HepG2 (cell line): Measurements from ENCODE around the gene MYH9. TPM values are rescaled to one million over a fixed set of nuclear protein-coding genes. Genes with fewer than 3 reads are reported as not detected.

ENCODE experiments used
- ATAC-seq: fragments of 200-7000 bp; cut with Tn5 transposase; 3 replicates; pipeline ENCODE4 v1.9.1; 2020; ENCODE audit warnings: mild to moderate bottlenecking, moderate library complexity
- BruUV-seq: library from RNA; stranded (reverse); fragments of 400-500 nt; replicated peaks from 2 replicates; lab custom pipeline; 2021; lab: Mats Ljungman, UMichigan
- CTCF ChIA-PET: fragments of 300-600 bp; formaldehyde crosslinking; extraction: SDS; loops from one replicate; lab custom pipeline; 2021; ENCODE audit warnings: low total read pairs, inconsistent platforms, low intra/inter-chr PET ratio; lab: Yijun Ruan, JAX
- POLR2A ChIA-PET: fragments of 350-600 bp; sonication (Branson Sonifier 250); formaldehyde crosslinking; loops from one replicate; lab custom pipeline; 2020; ENCODE audit warnings: antibody characterized with exemption, inconsistent platforms; lab: Yijun Ruan, JAX
- DNase-seq: peaks from one replicate; pipeline ENCODE4 v3.0.0-alpha.2; 2015; ENCODE audit warnings: low spot score
- FAIRE-seq: peaks from 3 replicates; lab custom pipeline; 2011; peaks lifted over from hg19 to GRCh38; lab: Jason Lieb, UNC
- H2AFZ ChIP-seq: one replicate; pipeline ENCODE4 v1.6.1; 2011; ENCODE audit warnings: low read length, inconsistent platforms
- H3K27ac ChIP-seq: fragments of 300-600 bp; 3 replicates; pipeline ENCODE4 v1.8.0; 2011; ENCODE audit warnings: mixed run types, mild to moderate bottlenecking, mixed read lengths, low read length, inconsistent platforms; ENCODE audit not compliant: insufficient read depth; ENCODE audit errors: extremely low read length
- H3K27me3 ChIP-seq, 2 experiments: fragments of 200-600 bp in 1 of 2; 2 replicates in 1 of 2; 3 replicates in 1 of 2; pipeline versions ENCODE4 v1.6.0 to v1.8.0; 2011; ENCODE audit warnings: low read length in 2 of 2, mild to moderate bottlenecking in 2 of 2, moderate library complexity in 2 of 2, inconsistent platforms in 1 of 2; ENCODE audit not compliant: insufficient read depth in 2 of 2, control insufficient read depth in 1 of 2
- H3K36me3 ChIP-seq, 2 experiments: fragments of 200-600 bp in 1 of 2; replicated peaks in 1 of 2; 2 replicates in 1 of 2; 3 replicates in 1 of 2; pipeline versions ENCODE4 v1.5.1 to v1.8.0; 2011; ENCODE audit warnings: low read length in 2 of 2, inconsistent platforms in 1 of 2; ENCODE audit not compliant: insufficient read depth in 2 of 2, control insufficient read depth in 1 of 2
- H3K4me1 ChIP-seq: 2 replicates; pipeline ENCODE4 v1.5.1; 2012; ENCODE audit warnings: low read length, inconsistent platforms; ENCODE audit not compliant: insufficient read depth
- H3K4me2 ChIP-seq: 2 replicates; pipeline ENCODE4 v1.6.0; 2011; ENCODE audit warnings: low read depth, low read length, inconsistent platforms
- H3K4me3 ChIP-seq, 3 experiments: fragments of 200-600 bp in 1 of 3; sonication (generic), shearing (Covaris generic) in 1 of 3; replicated peaks in 1 of 3; 2 replicates each; pipeline ENCODE4 v1.5.1; 2011 to 2016; ENCODE audit warnings: low read length in 3 of 3, inconsistent platforms in 2 of 3, low read depth in 2 of 3, mild to moderate bottlenecking in 2 of 3, control low read depth in 1 of 3, mixed read lengths in 1 of 3; ENCODE audit not compliant: insufficient read depth in 1 of 3
- H3K79me2 ChIP-seq: one replicate; pipeline ENCODE4 v1.6.1; 2011; ENCODE audit warnings: low read length, inconsistent platforms; ENCODE audit not compliant: insufficient read depth
- H3K9ac ChIP-seq: 2 replicates; pipeline ENCODE4 v1.6.0; 2011; ENCODE audit warnings: mild to moderate bottlenecking, low read depth, low read length, inconsistent platforms; ENCODE audit not compliant: insufficient read depth
- H3K9me3 ChIP-seq: 2 replicates; pipeline ENCODE4 v1.5.1; 2012; ENCODE audit warnings: mild to moderate bottlenecking, low read length
- H4K20me1 ChIP-seq: 2 replicates; pipeline ENCODE4 v1.6.0; 2011; ENCODE audit warnings: inconsistent platforms, mild to moderate bottlenecking, low read length, moderate library complexity; ENCODE audit not compliant: insufficient read depth
- ATF1 ChIP-seq: IDR thresholded peaks from 2 replicates; pipeline ENCODE4 v1.6.1; 2016; ENCODE audit warnings: mild to moderate bottlenecking, control low read depth
- CEBPG ChIP-seq: IDR thresholded peaks from 2 replicates; pipeline ENCODE4 v1.6.1; 2016
- CHD4 ChIP-seq: fragments of 200-600 bp; sonication (generic); IDR thresholded peaks from 2 replicates; pipeline ENCODE4 v1.7.0; 2017; ENCODE audit warnings: mild to moderate bottlenecking, low read length, borderline replicate concordance
- FOXP1 ChIP-seq, 2 experiments: fragments of 450-650 bp in 1 of 2; IDR thresholded peaks; 2 replicates each; pipeline ENCODE4 v1.6.1; 2017 to 2018; ENCODE audit warnings: antibody characterized with exemption in 1 of 2
- GZF1 ChIP-seq: sonication (generic); formaldehyde crosslinking; IDR thresholded peaks from 2 replicates; pipeline ENCODE4 v1.5.1; 2020; ENCODE audit warnings: mild to moderate bottlenecking, missing genetic modification reagents
- MAZ ChIP-seq, 2 experiments: sonication (generic) in 1 of 2; formaldehyde crosslinking in 1 of 2; IDR thresholded peaks; 2 replicates each; pipeline versions ENCODE4 v1.5.0 to v1.6.1; 2012 to 2020; ENCODE audit warnings: low read depth in 2 of 2, mild to moderate bottlenecking in 2 of 2, borderline replicate concordance in 1 of 2, improper control_type of control experiment in 1 of 2, low read length in 1 of 2, missing genetic modification reagents in 1 of 2, moderate library complexity in 1 of 2
- RXRA ChIP-seq: sonication (generic); formaldehyde crosslinking; IDR thresholded peaks from 2 replicates; pipeline ENCODE4 v1.5.1; 2020; ENCODE audit warnings: missing genetic modification reagents
- SIN3A ChIP-seq: IDR thresholded peaks from 2 replicates; pipeline ENCODE4 v1.6.1; 2011; ENCODE audit warnings: low read depth, mild to moderate bottlenecking, control low read depth, low read length, borderline replicate concordance
- SKI ChIP-seq: fragments of 450-650 bp; IDR thresholded peaks from one replicate; pipeline ENCODE4 v1.6.1; 2018; ENCODE audit warnings: mild to moderate bottlenecking; ENCODE audit not compliant: partially characterized antibody
- TFAP4 ChIP-seq: sonication (generic); IDR thresholded peaks from 2 replicates; pipeline ENCODE4 v1.6.1; 2016; ENCODE audit warnings: low read depth, borderline replicate concordance
- U2AF2 ChIP-seq: fragments of 200-400 bp; formaldehyde crosslinking; IDR thresholded peaks from 2 replicates; pipeline ENCODE4 v1.6.1; 2017; ENCODE audit warnings: low read depth, mild to moderate bottlenecking, low read length
- ZMYM4 ChIP-seq: sonication (generic); formaldehyde crosslinking; IDR thresholded peaks from 2 replicates; pipeline ENCODE4 v1.8.1; 2023; ENCODE audit warnings: mild to moderate bottlenecking, missing genetic modification reagents
- ZNF34 ChIP-seq: sonication (generic); formaldehyde crosslinking; IDR thresholded peaks from 2 replicates; pipeline ENCODE4 v1.4.0; 2020; ENCODE audit warnings: mild to moderate bottlenecking, missing genetic modification reagents, borderline replicate concordance
- ZNF468 ChIP-seq: sonication (generic); formaldehyde crosslinking; IDR thresholded peaks from 2 replicates; pipeline ENCODE4 v1.8.0; 2022; ENCODE audit warnings: mild to moderate bottlenecking, moderate library complexity, missing genetic modification reagents
- ZNF484 ChIP-seq: sonication (generic); formaldehyde crosslinking; IDR thresholded peaks from 2 replicates; pipeline ENCODE4 v1.5.1; 2020; ENCODE audit warnings: mild to moderate bottlenecking, low read depth, missing genetic modification reagents, borderline replicate concordance
- ZNF567 ChIP-seq: sonication (generic); formaldehyde crosslinking; IDR thresholded peaks from 2 replicates; pipeline ENCODE4 v1.8.1; 2023; ENCODE audit warnings: mild to moderate bottlenecking, missing genetic modification reagents, borderline replicate concordance
- ZNF7 ChIP-seq: IDR thresholded peaks from 2 replicates; pipeline ENCODE4 v1.6.1; 2016; ENCODE audit warnings: missing biosample characterization, missing genetic modification reagents
- ZNF770 ChIP-seq: sonication (generic); formaldehyde crosslinking; IDR thresholded peaks from 2 replicates; pipeline ENCODE4 v1.5.0; 2020; ENCODE audit warnings: mild to moderate bottlenecking, missing genetic modification reagents
- WGBS: methylation state at CpG from one replicate; pipeline ENCODE4 v1.1.6; 2017; ENCODE audit warnings: low lambda C conversion rate; 5-methylcytosine and 5-hydroxymethylcytosine counted together
- in situ Hi-C: cut with HindIII; loops from 2 replicates; pipeline ENCODE4 v1.10.0; 2017; ENCODE audit warnings: low pct_unique_long_range_greater_than_20kb; ENCODE audit not compliant: extremely low pct_ligation_motif_present
- intact Hi-C: fragments of 100-400 bp; cut with micrococcal nuclease; formaldehyde crosslinking; loops from one replicate; pipeline ENCODE4 v1.10.0; 2022; ENCODE audit not compliant: unreplicated experiment
- polyA plus RNA-seq, 8 experiments: library from polyadenylated mRNA; depleted of rRNA in 3 of 8; stranded (reverse) in 7 of 8; unstranded in 1 of 8; fragments of >200 nt; fragmentation: Illumina TruSeq in 4 of 8; extraction: Trizol in 4 of 8; gene quantifications; 2 replicates each; pipeline versions ENCODE4 v1.2.1 to v1.2.3, GENCODE V29; 2011 to 2016; ENCODE audit warnings: low read depth in 4 of 8, missing spikeins in 1 of 8, mixed read lengths in 1 of 8; ENCODE audit not compliant: insufficient read depth in 1 of 8
- total RNA-seq, 5 experiments: library from RNA; depleted of rRNA; stranded (reverse); fragments of >200 nt; fragmentation: Illumina TruSeq; extraction: Trizol; gene quantifications; 2 replicates each; pipeline ENCODE4 v1.2.3, GENCODE V29; 2016; ENCODE audit warnings: low read depth in 1 of 5

The MYH9 gene
- total and polyA plus RNA-seq, 2 of the 13 experiments (the other 11 are each of a cell fraction or from before 2014, with no cell fraction given) = 50.7 to 98.5 TPM

GRCh38 chr22:36343070-36343719 is 44.6 kb downstream of the MYH9 start:
- no peaks in the 10 kb centered on the region for H3K9me3 ChIP-seq
- no peak overlapping the region for H2AFZ ChIP-seq
- no peak overlapping the region for H3K4me3 ChIP-seq
- FAIRE-seq = no peak
- H3K36me3 ChIP-seq = peaks cover 32 to 49% of the 10 kb centered on the region in 2 experiments
- H3K9ac ChIP-seq = peak overlapping the region; percentile 31; the same call in 1 of the 2 replicates
- no TSS peak for BruUV-seq
- H3K4me2 ChIP-seq = peak overlapping the region; percentile 33
- ChIA-PET CTCF (no interaction called here), POLR2A (interaction anchor here (0.6 to 4.2 kb wide), 23 partner anchors 9 to 163 kb away, joined by 3 to 69 read pairs (median 5); partner anchors contain the start of gene MYH9)
- H3K79me2 ChIP-seq = peaks cover 38% of the 10 kb centered on the region
- intact Hi-C loops = loop anchor here (1.0 kb wide), 1 partner anchor 8 kb away; no protein-coding TSS in a partner anchor
- WGBS = 68% methylated on average over 5 of the region's 5 CpGs
- in situ Hi-C loops = no loop called here
- H3K27me3 ChIP-seq = no peaks in the 10 kb centered on the region
- H3K4me1 ChIP-seq = peaks cover 77% of the 10 kb centered on the region
- H3K27ac ChIP-seq = peak overlapping the region; percentile 85
- no peak for DNase-seq
- ATAC-seq = no peak
- peaks cover 6% of the 10 kb centered on the region; the same call in 1 of the 2 replicates for H4K20me1 ChIP-seq
- TF ChIP-seq FOXP1 (IDR thresholded peaks at IDR 0.05) (no peak), FOXP1 (CRISPR knock-in tag; IDR thresholded peaks at IDR 0.05) (peak; percentile 65; the same call in 1 of the 2 replicates), CHD4 (peak; percentile 57; the same call in 1 of the 2 replicates), ZNF484 (CRISPR knock-in tag) (no peak), CEBPG (CRISPR knock-in tag) (peak; percentile 20; the same call in 1 of the 2 replicates), ZMYM4 (CRISPR knock-in tag) (no peak), GZF1 (CRISPR knock-in tag) (no peak), ZNF770 (peak; percentile 93), ZNF468 (CRISPR knock-in tag) (peak; percentile 53; the same call in 1 of the 2 replicates), SIN3A (0 out of 2 replicates have a peak, but pooled peaks have one; percentile 5), ZNF567 (CRISPR knock-in tag) (no peak), TFAP4 (peak; percentile 35; the same call in 1 of the 2 replicates), RXRA (no peak), U2AF2 (0 out of 2 replicates have a peak, but pooled peaks have one; percentile 35), SKI (no peak), ATF1 (CRISPR knock-in tag) (0 out of 2 replicates have a peak, but pooled peaks have one; percentile 50), ZNF7 (CRISPR knock-in tag) (peak; percentile 87), MAZ (IDR thresholded peaks at IDR 0.05; ENCODE audit: borderline replicate concordance, low read depth, low read length) (no peak), MAZ (CRISPR knock-in tag; IDR thresholded peaks at IDR 0.05; ENCODE audit: low read depth) (0 out of 2 replicates have a peak, but pooled peaks have one; percentile 12), ZNF34 (CRISPR knock-in tag) (0 out of 2 replicates have a peak, but pooled peaks have one; percentile 23)
